GM12872 (cell line): ENCODE data around the gene TSPAN31.

Experiments used
- TF ChIP-seq, protein P1 (sequence below): IDR thresholded peaks from 3 replicates; pipeline ENCODE4 v1.5.1; 2011; ENCODE audit warnings: low read depth, mild to moderate bottlenecking, low read length, moderate library complexity; ENCODE audit not compliant: insufficient read depth

Gene TSPAN31

DNA sequence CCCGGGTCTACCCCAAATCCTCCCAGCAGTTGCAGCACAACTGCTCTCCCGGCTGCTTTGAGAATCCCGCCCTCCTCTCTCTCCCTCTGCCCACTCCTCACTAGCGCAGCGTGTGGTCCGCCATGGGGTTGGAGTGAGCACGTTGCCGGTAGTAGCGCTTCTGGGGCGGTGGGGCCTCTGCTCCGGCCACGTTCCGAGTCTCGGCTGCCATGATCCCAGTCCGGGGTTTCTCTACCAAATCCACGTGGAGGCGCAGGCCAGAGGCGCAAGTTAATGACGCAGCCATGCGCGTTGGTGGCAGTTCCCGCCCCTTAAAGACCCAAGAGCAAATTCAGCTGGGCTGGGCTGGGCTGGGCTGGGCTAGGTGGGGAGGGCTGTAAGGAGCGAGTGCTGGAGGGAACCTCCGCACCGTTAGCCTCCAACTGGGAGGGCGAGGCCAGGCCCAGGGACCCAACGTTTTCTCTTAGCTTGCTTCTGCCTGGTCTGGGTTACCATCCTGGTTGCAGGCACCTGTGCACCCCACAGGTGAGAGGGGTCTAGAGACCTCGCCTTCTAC is 27.1 kb downstream of the TSPAN31 start, which contains the start of gene METTL1:
Gene METTL1, minus strand, starts transcription at position 233 of the 556 bp plus-strand sequence. Its CDS starts 22 bp downstream, at position 211.
- TF ChIP-seq, protein P1, sequence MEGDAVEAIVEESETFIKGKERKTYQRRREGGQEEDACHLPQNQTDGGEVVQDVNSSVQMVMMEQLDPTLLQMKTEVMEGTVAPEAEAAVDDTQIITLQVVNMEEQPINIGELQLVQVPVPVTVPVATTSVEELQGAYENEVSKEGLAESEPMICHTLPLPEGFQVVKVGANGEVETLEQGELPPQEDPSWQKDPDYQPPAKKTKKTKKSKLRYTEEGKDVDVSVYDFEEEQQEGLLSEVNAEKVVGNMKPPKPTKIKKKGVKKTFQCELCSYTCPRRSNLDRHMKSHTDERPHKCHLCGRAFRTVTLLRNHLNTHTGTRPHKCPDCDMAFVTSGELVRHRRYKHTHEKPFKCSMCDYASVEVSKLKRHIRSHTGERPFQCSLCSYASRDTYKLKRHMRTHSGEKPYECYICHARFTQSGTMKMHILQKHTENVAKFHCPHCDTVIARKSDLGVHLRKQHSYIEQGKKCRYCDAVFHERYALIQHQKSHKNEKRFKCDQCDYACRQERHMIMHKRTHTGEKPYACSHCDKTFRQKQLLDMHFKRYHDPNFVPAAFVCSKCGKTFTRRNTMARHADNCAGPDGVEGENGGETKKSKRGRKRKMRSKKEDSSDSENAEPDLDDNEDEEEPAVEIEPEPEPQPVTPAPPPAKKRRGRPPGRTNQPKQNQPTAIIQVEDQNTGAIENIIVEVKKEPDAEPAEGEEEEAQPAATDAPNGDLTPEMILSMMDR = no peak

- TF ChIP-seq, protein P1 = no peak
Measured at GRCh38 chr12:57772429-57773322, 27.8 kb downstream of the TSPAN31 start, which contains the start of gene EEF1AKMT3. Gene EEF1AKMT3 (plus strand): TSS chr12:57772614. CDS start chr12:57772725, 111 bp downstream.

DNA sequence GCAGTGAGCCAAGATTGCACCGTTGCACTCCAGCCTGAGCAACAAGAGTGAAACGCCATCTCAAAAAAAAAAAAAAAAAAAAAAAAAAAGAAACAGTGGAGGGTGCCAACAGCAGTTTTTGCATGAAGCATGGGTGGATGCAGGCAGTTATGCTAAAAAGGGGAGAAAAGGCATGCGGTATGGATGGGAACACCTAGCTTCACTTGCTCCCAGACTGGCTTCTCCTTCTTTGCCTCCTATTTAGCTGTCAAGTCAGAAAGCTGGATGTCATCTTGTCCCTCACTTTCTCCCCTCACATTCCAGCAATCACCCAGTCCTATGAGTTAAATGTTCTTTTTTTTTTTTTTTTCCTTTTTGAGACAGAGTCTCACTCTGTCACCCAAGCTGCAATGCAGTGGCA is 30.2 kb downstream of the TSPAN31 start:
- TF ChIP-seq, protein P1 = no peak

GRCh38 chr12:57775563-57776246 is 30.9 kb downstream of the TSPAN31 start:
- TF ChIP-seq, protein P1 = peak; percentile 33; the same call in 1 of the 3 replicates

DNA sequence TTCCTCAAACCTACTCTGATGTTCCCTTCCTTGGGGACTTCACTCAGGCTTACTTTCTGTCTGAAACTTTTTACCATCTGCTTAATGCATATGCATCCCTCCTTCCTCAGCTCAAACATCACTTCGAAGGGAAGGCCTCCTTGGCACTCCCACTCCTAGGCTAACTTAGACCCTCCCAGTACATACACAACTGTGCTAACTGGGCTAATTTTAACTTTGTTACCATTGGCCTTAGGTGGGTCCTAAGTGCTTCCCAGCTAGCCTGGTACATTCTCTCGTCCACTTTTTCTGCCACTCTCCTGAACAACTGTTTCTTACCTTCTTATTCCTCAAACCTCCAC is 31.4 kb downstream of the TSPAN31 start:
- TF ChIP-seq, protein P1 = no peak

- TF ChIP-seq, protein P1 = no peak
Measured at GRCh38 chr12:57777367-57777766, 32.5 kb downstream of the TSPAN31 start.

DNA sequence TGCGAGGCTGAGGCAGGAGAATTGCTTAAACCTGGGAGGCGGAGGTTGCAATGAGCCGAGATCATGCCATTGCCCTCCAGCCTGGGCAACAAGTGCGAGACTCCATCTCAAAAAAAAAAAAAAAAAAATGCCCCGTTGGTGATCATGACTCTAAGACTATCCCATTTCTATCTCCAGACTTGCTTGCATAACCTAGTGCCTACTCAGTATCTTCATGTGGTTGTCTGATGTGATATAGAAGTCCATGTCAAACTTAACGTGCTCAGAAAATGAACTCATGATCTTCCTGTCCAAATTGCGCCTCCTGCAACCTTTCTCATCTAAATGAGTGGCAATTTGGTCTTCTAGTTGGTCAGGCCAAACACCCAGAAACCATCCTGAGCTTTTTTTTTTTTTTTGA is 33.1 kb downstream of the TSPAN31 start:
- TF ChIP-seq, protein P1 = no peak
